Amniotic stem cell (primary cell): ENCODE data around the gene RAP2A.

Source experiments
- DNase-seq: peaks from one replicate; lab custom pipeline; 2025; lab: John Stamatoyannopoulos, UW

RAP2A gene

DNA sequence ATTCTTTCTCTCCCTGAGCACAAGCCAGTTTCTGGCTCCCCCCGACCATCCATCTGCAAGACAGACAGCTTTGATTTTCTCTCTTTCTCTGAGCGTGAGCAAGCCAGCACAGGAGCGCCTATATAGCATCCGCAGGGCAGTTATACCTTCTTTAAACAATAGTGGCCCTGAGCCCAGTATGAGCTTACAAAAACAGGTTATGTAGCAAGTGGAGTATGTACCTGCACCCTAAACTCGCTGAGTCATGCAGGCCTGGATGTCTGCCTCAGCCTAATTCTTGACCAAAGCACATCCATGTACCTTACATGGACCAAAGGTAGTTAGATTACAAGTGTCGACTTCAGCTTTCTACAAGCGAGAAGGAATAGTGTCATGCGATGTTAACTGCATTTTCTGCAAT lies 61.7 kb downstream of the RAP2A start:
- DNase-seq, result no peak

DNA sequence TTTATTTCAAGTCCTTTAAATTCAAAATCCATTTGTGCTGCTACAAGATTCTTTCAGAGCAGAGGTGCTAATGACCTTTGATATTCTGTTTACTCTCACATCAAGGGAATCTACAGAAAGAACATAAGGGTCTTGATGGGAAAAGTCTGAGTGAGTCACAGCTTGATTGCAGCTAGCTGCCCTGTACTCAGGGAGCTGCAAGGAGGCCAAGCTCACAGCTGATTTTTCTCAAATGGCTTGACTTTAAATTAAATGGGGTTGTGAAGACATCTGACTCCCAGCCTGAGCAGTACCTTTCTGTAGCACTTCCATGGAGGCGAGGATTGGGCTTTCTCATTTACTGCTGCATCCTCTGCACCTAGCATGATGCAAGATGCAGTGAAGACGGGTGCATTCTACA lies 62.5 kb downstream of the RAP2A start:
- DNase-seq, result no peak

DNA sequence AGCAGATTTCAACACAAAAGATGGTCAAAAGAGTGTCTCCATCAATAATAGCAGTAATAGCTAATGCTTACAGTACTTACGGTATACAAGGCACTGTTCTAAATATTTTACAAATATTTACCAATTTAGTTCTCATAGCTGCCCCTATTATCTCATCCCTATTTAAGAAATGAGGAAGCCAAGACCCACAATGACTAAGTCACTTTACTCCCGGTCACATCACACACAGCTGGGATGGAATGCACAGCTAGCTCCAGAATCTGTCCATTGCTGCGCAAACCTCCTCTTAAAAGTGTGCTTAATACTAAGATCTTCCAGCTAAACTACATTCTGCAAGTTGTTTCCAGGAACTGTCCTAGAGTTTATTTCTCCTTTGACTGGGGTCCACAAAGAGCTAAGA lies 63.4 kb downstream of the RAP2A start:
- DNase-seq, result no peak

DNA sequence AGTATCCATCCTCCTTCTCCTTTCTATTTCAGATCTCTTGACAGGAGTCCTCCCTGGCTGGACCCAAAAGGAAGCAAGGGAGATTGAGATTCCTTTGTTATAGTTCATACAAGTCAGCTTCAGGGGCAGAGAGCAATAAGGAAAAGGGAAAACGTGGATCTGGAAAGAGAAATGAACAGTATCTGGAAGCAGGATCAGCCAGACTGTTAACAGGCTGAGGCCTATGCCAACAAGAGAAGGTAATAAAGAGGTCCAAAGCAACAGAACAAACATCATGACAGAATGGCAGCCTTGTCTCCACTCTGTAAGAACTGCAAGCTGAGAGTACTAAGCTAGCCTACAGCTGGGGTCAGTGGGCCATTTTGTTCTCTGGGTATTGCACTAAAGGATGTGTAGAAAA lies 64.5 kb downstream of the RAP2A start:
- no peak for DNase-seq

DNA sequence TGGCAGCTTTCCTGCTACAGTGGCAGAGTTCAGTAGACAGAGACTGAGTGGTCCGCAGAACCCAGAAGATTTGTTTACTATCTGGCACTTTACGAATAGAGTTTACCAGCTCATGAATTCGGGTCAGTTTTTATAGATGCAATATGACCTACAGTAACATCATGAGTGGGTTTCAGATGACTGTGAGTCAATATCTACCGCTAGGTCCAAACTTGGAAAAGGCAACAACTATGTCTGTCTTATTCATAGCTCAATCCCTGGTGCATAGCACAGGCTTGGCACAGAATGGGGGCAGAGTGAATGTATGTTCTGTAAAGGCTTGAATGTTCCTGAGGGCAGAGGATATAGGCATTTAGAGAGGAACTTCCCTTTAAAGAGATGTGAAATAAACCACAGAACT lies 65.2 kb downstream of the RAP2A start:
- no peak for DNase-seq

DNA sequence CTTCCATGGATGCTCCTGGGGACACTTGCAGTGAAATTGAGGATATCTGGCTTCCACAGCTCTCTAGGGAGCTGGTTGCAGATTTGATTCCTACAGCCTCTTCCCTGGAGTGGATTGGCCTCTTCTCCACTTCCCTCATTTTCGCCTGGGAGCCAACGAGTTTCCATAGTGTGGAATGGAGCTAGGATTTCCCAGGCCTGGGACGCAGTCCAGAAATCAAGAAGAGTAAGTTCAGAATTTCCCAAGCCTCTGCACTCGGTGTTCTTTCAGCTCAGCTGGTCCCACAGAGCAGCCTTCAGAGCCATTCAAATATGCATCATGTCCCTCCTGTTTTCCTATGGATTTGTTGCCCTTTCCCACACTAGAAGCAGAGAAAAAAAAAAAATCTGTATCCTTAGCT lies 68.2 kb downstream of the RAP2A start:
- DNase-seq, result no peak

DNA sequence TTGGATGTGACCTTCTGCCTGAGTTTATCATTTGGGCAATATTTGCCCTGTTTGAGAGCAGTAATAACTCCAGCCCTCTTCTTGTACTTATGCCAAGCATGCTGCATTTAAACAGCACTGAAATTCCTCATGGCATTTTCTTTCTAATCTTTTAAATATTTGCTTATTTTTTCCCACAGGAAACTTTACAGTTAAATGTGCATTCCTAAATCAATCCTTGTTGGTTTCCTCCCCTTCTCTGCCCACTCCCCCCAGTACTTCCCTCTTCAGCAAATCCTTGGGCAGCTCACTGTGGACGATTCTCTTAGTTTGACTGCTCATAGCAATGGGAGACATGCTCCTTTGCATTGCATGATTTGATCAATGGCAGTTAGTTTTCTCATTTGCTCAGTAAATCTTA lies 68.7 kb downstream of the RAP2A start:
- no peak for DNase-seq

DNA sequence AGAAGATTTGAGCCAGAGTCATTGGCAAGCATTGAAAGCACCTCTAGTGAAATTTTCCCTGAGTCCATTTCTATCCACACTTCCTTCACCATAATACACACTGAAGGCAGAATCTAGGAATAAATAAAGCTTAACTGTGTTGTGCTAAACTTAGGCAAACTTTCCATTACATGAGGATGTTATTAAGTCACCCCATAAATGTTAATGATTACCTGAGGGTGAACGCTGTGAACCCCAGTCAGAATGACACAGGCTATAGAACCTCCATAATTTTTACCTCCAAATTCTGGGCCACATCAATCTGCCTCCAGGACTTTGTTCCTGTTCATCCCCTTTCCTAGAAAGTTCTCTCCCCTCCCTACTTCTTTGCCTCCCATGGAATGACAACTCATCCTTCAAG lies 71.0 kb downstream of the RAP2A start:
- no peak for DNase-seq

DNA sequence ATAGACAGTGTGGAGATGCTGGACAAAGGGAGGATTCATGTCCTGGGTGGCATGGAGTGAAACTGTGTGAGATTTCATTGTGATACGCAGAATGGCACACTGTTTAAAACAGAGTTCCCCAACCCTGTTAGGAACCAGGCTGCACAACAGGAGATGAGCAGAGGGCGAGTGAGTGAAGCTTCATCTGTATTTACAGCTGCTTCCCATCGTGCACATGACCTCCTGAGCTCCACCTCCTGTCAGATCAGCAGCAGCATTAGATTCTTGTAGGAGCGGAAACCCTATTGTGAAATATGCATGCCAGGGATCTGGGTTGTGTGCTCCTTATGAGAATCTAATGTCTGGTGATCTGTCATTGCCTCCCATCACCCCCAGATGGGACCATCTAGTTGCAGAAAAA lies 72.5 kb downstream of the RAP2A start:
- no peak for DNase-seq

DNA sequence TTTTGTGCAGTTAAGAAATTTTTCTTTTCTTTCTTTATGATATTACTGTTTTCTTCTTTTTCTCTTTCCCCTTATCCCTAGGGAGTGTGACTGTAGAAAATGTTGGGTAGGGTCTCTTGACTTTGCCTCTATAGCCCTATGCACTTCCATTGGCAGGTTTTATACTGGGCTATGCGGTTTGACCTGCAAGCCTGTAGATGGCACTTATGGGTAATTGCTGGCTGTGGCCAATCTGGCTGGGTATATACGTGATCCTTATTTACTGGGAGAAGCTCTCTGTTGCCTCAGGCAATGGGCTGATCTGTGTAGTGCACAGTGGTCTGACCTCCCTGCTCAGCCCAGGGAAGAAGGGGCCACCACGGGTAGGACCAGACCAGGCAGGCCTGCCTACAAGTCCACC lies 78.8 kb downstream of the RAP2A start:
- DNase-seq, result no peak

DNA sequence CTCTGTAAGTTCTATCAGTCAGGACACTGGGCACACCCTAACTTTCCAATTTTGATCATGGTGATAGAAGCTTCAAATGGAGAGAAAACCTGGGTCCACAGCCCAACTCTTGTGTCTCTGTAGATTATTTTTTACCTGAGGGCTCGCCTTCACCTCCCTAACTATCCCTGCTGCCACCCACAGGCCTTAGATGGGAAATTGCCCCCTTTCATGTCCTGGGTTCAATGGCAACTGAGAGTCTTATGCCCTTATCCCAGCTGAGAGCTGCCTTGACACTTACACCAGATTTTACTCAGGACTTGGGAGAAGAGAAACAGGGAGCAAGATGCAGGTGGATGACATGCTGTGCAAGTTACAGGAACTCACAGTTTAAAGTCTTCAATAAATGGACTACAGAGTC lies 81.7 kb downstream of the RAP2A start:
- no peak for DNase-seq

DNA sequence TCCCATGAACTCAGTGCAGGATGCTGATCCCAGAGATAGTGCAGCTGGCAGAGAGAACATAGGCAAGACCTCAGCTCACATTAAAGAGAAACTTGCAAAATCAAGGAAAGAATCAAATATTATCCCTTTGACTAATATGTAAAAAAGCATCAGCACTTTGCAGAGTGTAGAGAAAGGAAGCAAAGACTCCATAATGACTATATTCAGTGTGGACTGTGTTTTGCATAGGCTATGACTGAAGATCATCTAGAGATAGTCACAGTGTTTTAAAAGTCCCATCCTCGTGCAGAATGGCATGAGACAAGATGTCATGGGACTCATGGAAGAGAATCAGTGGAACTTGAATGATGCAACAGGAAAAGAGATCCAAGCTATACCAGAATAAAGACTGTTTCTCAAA lies 84.0 kb downstream of the RAP2A start:
- no peak for DNase-seq
